Smooth muscle cell (in vitro differentiated cells): ENCODE results near the gene FHIP1A. TPM values are rescaled to one million over a fixed set of nuclear protein-coding genes. Genes with fewer than 3 reads are reported as not detected.

Source experiments
- DNase-seq: peaks from one replicate; lab custom pipeline; 2025; ENCODE audit not compliant: unreplicated experiment; lab: John Stamatoyannopoulos, UW
- H2AFZ ChIP-seq: fragments of 200-600 bp; sonication (generic); 2 replicates; pipeline ENCODE4 v1.6.0; 2016; ENCODE audit warnings: antibody characterized with exemption, low read depth, mild to moderate bottlenecking
- H3F3A ChIP-seq: fragments of 200-600 bp; sonication (generic); 2 replicates; pipeline ENCODE4 v1.6.0; 2017; ENCODE audit warnings: antibody characterized with exemption, low read depth
- H3K27ac ChIP-seq: fragments of 200-600 bp; sonication (generic); 2 replicates; pipeline ENCODE4 v1.5.1; 2016; ENCODE audit warnings: low read depth, mild to moderate bottlenecking
- H3K27me3 ChIP-seq: fragments of 200-600 bp; sonication (generic); 2 replicates; pipeline ENCODE4 v1.6.1; 2016; ENCODE audit warnings: low read depth, mild to moderate bottlenecking
- H3K36me3 ChIP-seq: fragments of 200-600 bp; sonication (generic); 2 replicates; pipeline ENCODE4 v1.5.1; 2016; ENCODE audit warnings: low read depth
- H3K4me1 ChIP-seq: fragments of 200-600 bp; sonication (generic); 2 replicates; pipeline ENCODE4 v1.5.1; 2016; ENCODE audit warnings: low read depth
- H3K4me2 ChIP-seq: fragments of 200-600 bp; sonication (generic); 2 replicates; pipeline ENCODE4 v1.6.0; 2016; ENCODE audit warnings: mild to moderate bottlenecking
- H3K4me3 ChIP-seq: fragments of 200-600 bp; sonication (generic); 2 replicates; pipeline ENCODE4 v1.5.1; 2016; ENCODE audit warnings: mild to moderate bottlenecking
- H3K79me2 ChIP-seq: fragments of 200-600 bp; sonication (generic); 2 replicates; pipeline ENCODE4 v1.6.0; 2016; ENCODE audit warnings: low read depth, mild to moderate bottlenecking
- H3K9ac ChIP-seq: fragments of 200-600 bp; sonication (generic); 2 replicates; pipeline ENCODE4 v1.6.0; 2016; ENCODE audit warnings: low read depth
- H3K9me3 ChIP-seq: fragments of 200-600 bp; sonication (generic); replicated peaks from 2 replicates; pipeline ENCODE4 v1.5.1; 2016; ENCODE audit warnings: low read depth
- H4K20me1 ChIP-seq: fragments of 200-600 bp; sonication (generic); 2 replicates; pipeline ENCODE4 v1.6.0; 2016; ENCODE audit warnings: low read depth
- CTCF ChIP-seq: fragments of 200-600 bp; sonication (generic); IDR thresholded peaks from 2 replicates; pipeline ENCODE4 v1.5.1; 2017; ENCODE audit warnings: borderline replicate concordance, mild to moderate bottlenecking, antibody characterized with exemption; ENCODE audit not compliant: insufficient read depth, poor library complexity, severe bottlenecking
- WGBS: methylation state at CpG from one replicate; pipeline ENCODE4 v1.1.7; 2016; ENCODE audit warnings: low lambda C conversion rate; 5-methylcytosine and 5-hydroxymethylcytosine counted together
- polyA plus RNA-seq: library from polyadenylated mRNA; unstranded; fragments of >200 nt; fragmentation: Nextera tagmentation; extraction: Ambion mirVana; gene quantifications from 2 replicates; pipeline ENCODE4 v1.2.1, GENCODE V29; 2016
- total RNA-seq: library from RNA; depleted of rRNA; stranded (reverse); fragments of >200 nt; gene quantifications from 2 replicates; pipeline ENCODE4 v1.2.3, GENCODE V29; 2014

The FHIP1A gene
- total and polyA plus RNA-seq, 2 experiments from 2014 or later = 0.48 to 4.1 TPM

DNA sequence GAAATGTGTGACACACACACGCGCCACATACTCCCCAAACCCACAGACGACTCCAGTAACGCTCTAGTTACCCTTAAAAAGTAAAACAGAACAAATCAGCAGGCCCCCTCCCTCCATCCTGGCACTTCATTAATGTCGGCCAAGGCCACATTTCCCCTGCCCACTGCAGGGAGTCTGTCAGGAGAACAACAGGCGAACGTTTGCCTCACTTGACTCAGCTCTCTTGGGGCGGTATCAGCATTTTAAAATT lies 671 bp upstream of the FHIP1A start:
- 1% methylated on average over 8 of the region's 8 CpGs for WGBS
- H3K27ac ChIP-seq = peak overlapping the region; percentile 54
- no peaks in the 10 kb centered on the region for H3K4me1 ChIP-seq
- H3K4me3 ChIP-seq = peak overlapping the region; percentile 68
- H3K79me2 ChIP-seq = no peaks in the 10 kb centered on the region
- no peaks in the 10 kb centered on the region for H3K36me3 ChIP-seq
- H2AFZ ChIP-seq = peak overlapping the region; percentile 83
- DNase-seq = no peak
- peaks cover 44% of the 10 kb centered on the region for H3K27me3 ChIP-seq
- H4K20me1 ChIP-seq = no peaks in the 10 kb centered on the region
- TF ChIP-seq CTCF = no peak
- H3K9ac ChIP-seq = peak overlapping the region; percentile 41
- peak overlapping the region; percentile 83 for H3K4me2 ChIP-seq
- no peaks in the 10 kb centered on the region for H3K9me3 ChIP-seq
- no peaks in the 10 kb centered on the region for H3F3A ChIP-seq

GRCh38 chr4:151409470-151410313 lies 716 bp downstream of the FHIP1A start:
- H3F3A ChIP-seq = no peaks in the 10 kb centered on the region
- no peak for DNase-seq
- peak overlapping the region; percentile 56 for H2AFZ ChIP-seq
- H3K27ac ChIP-seq = peak overlapping the region; percentile 72
- peak overlapping the region; percentile 68 for H3K4me3 ChIP-seq
- H3K27me3 ChIP-seq = peaks cover 44% of the 10 kb centered on the region
- no peak for TF ChIP-seq CTCF
- no peaks in the 10 kb centered on the region for H3K9me3 ChIP-seq
- H3K4me1 ChIP-seq = no peaks in the 10 kb centered on the region
- H3K4me2 ChIP-seq = peak overlapping the region; percentile 83
- no peaks in the 10 kb centered on the region for H4K20me1 ChIP-seq
- H3K9ac ChIP-seq = peak overlapping the region; percentile 26
- no peaks in the 10 kb centered on the region for H3K36me3 ChIP-seq
- no peaks in the 10 kb centered on the region for H3K79me2 ChIP-seq
- WGBS = 7% methylated on average over 14 of the region's 27 CpGs

DNA sequence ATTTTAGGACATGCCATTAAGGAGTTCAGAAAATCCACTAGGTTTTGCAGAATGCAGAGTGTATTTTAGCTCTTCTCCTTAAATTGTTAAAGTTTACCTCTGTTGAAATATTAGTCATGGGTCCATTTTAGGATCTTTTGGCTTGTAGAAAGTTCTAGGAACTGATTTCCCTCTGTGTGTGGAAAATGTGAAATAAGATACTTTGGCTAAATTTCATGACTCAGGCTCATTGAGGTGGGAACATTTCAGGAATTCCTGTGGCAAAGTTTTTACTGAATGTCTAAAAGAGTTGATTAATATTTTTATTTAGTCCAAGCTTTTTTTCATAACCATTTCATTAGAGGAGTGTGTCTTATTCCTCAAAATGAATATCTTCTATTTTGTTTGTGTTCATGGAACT lies 7.0 kb downstream of the FHIP1A start:
- Histone ChIP-seq H3K27ac (peak overlapping the region; percentile 9), H3K4me1 (peaks cover 6% of the 10 kb centered on the region), H3K27me3 (peaks cover under 1% of the 10 kb centered on the region), H4K20me1 (no peaks in the 10 kb centered on the region), H3K79me2 (no peaks in the 10 kb centered on the region), H3F3A (no peaks in the 10 kb centered on the region), H3K36me3 (no peaks in the 10 kb centered on the region), H3K4me2 (no peak overlapping the region), H3K4me3 (no peak overlapping the region), H3K9ac (no peak overlapping the region), H3K9me3 (no peaks in the 10 kb centered on the region), H2AFZ (no peak overlapping the region)
- DNase-seq = no peak
- TF ChIP-seq CTCF = no peak

GRCh38 chr4:151417164-151417571 lies 8.2 kb downstream of the FHIP1A start:
- H2AFZ ChIP-seq = no peak overlapping the region
- no peaks in the 10 kb centered on the region for H3K27me3 ChIP-seq
- H3K79me2 ChIP-seq = no peaks in the 10 kb centered on the region
- H3K9ac ChIP-seq = no peak overlapping the region
- no peaks in the 10 kb centered on the region for H3F3A ChIP-seq
- no peak overlapping the region for H3K4me3 ChIP-seq
- no peaks in the 10 kb centered on the region for H4K20me1 ChIP-seq
- no peaks in the 10 kb centered on the region for H3K36me3 ChIP-seq
- no peak overlapping the region for H3K27ac ChIP-seq
- no peak overlapping the region for H3K4me2 ChIP-seq
- no peak for DNase-seq
- WGBS = 94% methylated on average over 5 of the region's 5 CpGs
- H3K9me3 ChIP-seq = no peaks in the 10 kb centered on the region
- TF ChIP-seq CTCF = no peak
- peaks cover 6% of the 10 kb centered on the region for H3K4me1 ChIP-seq
